ENCODE data around the gene TBCCD1. TPM values are rescaled to one million over a fixed set of nuclear protein-coding genes. Genes with fewer than 3 reads are reported as not detected.

The TBCCD1 gene
- total RNA-seq, 1 experiment from 2014 or later = 20.1 TPM

DNA sequence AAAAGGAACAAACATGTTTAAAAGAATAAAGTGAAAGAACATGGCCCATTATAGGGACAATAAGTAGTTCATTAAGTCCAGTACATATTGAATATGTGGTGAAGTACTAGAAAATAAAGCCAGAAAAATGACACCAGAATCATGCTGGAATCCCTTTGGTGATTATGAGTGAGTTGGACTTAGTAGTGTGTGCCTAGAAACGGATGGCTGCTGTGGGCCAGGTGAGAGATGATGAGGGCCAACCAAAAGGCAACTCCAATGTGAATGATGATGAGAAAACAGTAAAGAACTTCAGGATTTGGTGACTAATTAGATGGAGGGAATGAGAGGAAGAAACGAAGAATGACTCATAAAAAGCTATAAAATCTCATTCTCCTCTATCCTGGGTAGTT, 26.3 kb downstream of the TBCCD1 start:
- no peak for TF ChIP-seq EZH2 (IDR thresholded peaks at IDR 0.05; ENCODE audit: borderline replicate concordance, low read depth, low read length, poor library complexity, severe bottlenecking)
- TF ChIP-seq, protein P1, sequence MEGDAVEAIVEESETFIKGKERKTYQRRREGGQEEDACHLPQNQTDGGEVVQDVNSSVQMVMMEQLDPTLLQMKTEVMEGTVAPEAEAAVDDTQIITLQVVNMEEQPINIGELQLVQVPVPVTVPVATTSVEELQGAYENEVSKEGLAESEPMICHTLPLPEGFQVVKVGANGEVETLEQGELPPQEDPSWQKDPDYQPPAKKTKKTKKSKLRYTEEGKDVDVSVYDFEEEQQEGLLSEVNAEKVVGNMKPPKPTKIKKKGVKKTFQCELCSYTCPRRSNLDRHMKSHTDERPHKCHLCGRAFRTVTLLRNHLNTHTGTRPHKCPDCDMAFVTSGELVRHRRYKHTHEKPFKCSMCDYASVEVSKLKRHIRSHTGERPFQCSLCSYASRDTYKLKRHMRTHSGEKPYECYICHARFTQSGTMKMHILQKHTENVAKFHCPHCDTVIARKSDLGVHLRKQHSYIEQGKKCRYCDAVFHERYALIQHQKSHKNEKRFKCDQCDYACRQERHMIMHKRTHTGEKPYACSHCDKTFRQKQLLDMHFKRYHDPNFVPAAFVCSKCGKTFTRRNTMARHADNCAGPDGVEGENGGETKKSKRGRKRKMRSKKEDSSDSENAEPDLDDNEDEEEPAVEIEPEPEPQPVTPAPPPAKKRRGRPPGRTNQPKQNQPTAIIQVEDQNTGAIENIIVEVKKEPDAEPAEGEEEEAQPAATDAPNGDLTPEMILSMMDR (conservative IDR thresholded peaks at IDR 0.05; ENCODE audit: low read depth, low read length) = no peak
- ChIA-PET POLR2A (ENCODE audit: low non-redundant PET) (interaction anchor here (0.9 kb wide), 1 partner anchor 298 kb away, joined by 3 read pairs; no protein-coding TSS in a partner anchor), CTCF (interaction anchor here (0.6 to 2.5 kb wide), 19 partner anchors 9 to 1139 kb away, joined by 3 to 15 read pairs (median 4); partner anchors contain the start of genes DNAJB11 and SENP2)
- DNase-seq (ENCODE audit: low spot score) = no peak
- no peaks in the 10 kb centered on the region for H3K27me3 ChIP-seq (replicated peaks; ENCODE audit: insufficient read depth, low read depth, low read length, poor library complexity)
- no peak overlapping the region for H3K27ac ChIP-seq (ENCODE audit: low read depth, low read length, poor library complexity, severe bottlenecking)
- H3K9me3 ChIP-seq (ENCODE audit: low read depth, low read length, poor library complexity, severe bottlenecking) = no peaks in the 10 kb centered on the region
- H3K4me1 ChIP-seq (ENCODE audit: insufficient read depth, low read length, poor library complexity, severe bottlenecking) = peaks cover 9% of the 10 kb centered on the region
- intact Hi-C loops (cut with micrococcal nuclease; ENCODE audit: unreplicated experiment) = loop anchor here (1.0 kb wide), 2 partner anchors 282 to 557 kb away; no protein-coding TSS in a partner anchor
- BruUV-seq (replicated peaks) = no TSS peak
- no peak overlapping the region for H3K4me3 ChIP-seq (ENCODE audit: low read depth, low read length, poor library complexity, severe bottlenecking)
- no peaks in the 10 kb centered on the region for H3K36me3 ChIP-seq (ENCODE audit: insufficient read depth, low read length, poor library complexity, severe bottlenecking)

- TF ChIP-seq EZH2 (IDR thresholded peaks at IDR 0.05; ENCODE audit: borderline replicate concordance, low read depth, low read length, poor library complexity, severe bottlenecking) = no peak
- TF ChIP-seq, protein P1 (conservative IDR thresholded peaks at IDR 0.05; ENCODE audit: low read depth, low read length) = peak; percentile 86
- H3K36me3 ChIP-seq (ENCODE audit: insufficient read depth, low read length, poor library complexity, severe bottlenecking) = no peaks in the 10 kb centered on the region
- ChIA-PET POLR2A (ENCODE audit: low non-redundant PET) (interaction anchor here (0.9 kb wide), 1 partner anchor 298 kb away, joined by 3 read pairs; no protein-coding TSS in a partner anchor), CTCF (interaction anchor here (0.6 to 2.5 kb wide), 23 partner anchors 8 to 1139 kb away, joined by 3 to 15 read pairs (median 4); partner anchors contain the start of genes DNAJB11 and SENP2)
- H3K27ac ChIP-seq (ENCODE audit: low read depth, low read length, poor library complexity, severe bottlenecking) = no peak overlapping the region
- no peaks in the 10 kb centered on the region for H3K27me3 ChIP-seq (replicated peaks; ENCODE audit: insufficient read depth, low read depth, low read length, poor library complexity)
- peak; percentile 86 for DNase-seq (ENCODE audit: low spot score)
- BruUV-seq (replicated peaks) = no TSS peak
- H3K4me1 ChIP-seq (ENCODE audit: insufficient read depth, low read length, poor library complexity, severe bottlenecking) = peaks cover 9% of the 10 kb centered on the region
- no peaks in the 10 kb centered on the region for H3K9me3 ChIP-seq (ENCODE audit: low read depth, low read length, poor library complexity, severe bottlenecking)
- intact Hi-C loops (cut with micrococcal nuclease; ENCODE audit: unreplicated experiment) = loop anchor here (1.0 kb wide), 2 partner anchors 281 to 556 kb away; no protein-coding TSS in a partner anchor
- H3K4me3 ChIP-seq (ENCODE audit: low read depth, low read length, poor library complexity, severe bottlenecking) = no peak overlapping the region
Observed at GRCh38 chr3:186540221-186540834, 26.8 kb downstream of the TBCCD1 start.

DNA sequence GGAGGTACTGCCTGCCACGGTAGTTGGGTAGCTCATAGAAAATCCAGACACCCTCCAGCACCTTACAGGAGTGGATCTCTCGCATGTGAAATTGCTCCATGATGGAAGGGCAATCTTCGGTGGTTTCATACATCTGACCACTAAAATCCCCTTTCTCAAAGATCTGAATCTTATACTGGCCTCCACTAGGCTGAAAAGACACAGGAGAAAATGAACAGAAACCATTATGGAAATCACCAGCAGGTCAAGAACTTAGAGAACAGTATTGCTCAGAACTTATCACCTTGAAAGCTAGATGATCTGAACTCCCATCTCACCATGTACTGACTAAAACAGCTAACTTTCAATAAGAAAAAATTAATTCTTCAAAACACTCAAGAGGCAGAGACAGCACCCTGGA, 28.4 kb downstream of the TBCCD1 start:
- Histone ChIP-seq H3K36me3 (ENCODE audit: insufficient read depth, low read length, poor library complexity, severe bottlenecking) (no peaks in the 10 kb centered on the region), H3K27me3 (replicated peaks; ENCODE audit: insufficient read depth, low read depth, low read length, poor library complexity) (no peaks in the 10 kb centered on the region), H3K9me3 (ENCODE audit: low read depth, low read length, poor library complexity, severe bottlenecking) (no peaks in the 10 kb centered on the region), H3K27ac (ENCODE audit: low read depth, low read length, poor library complexity, severe bottlenecking) (no peak overlapping the region), H3K4me3 (ENCODE audit: low read depth, low read length, poor library complexity, severe bottlenecking) (no peak overlapping the region), H3K4me1 (ENCODE audit: insufficient read depth, low read length, poor library complexity, severe bottlenecking) (peaks cover 9% of the 10 kb centered on the region)
- ChIA-PET CTCF (interaction anchor here (2.4 kb wide), 1 partner anchor 78 kb away, joined by 12 read pairs; no protein-coding TSS in a partner anchor), POLR2A (ENCODE audit: low non-redundant PET) (no interaction called here)
- TF ChIP-seq, protein P1 (conservative IDR thresholded peaks at IDR 0.05; ENCODE audit: low read depth, low read length) = no peak
- TF ChIP-seq EZH2 (IDR thresholded peaks at IDR 0.05; ENCODE audit: borderline replicate concordance, low read depth, low read length, poor library complexity, severe bottlenecking) = no peak
- BruUV-seq (replicated peaks) = no TSS peak
- intact Hi-C loops (cut with micrococcal nuclease; ENCODE audit: unreplicated experiment) = no loop called here
- DNase-seq (ENCODE audit: low spot score) = no peak

All from A673 (cell line).